ENCODE data around the gene RCOR1. TPM values are rescaled to one million over a fixed set of nuclear protein-coding genes. Genes with fewer than 3 reads are reported as not detected.

Gene RCOR1
- total and polyA plus RNA-seq, 2 of the 8 experiments (the other 6 are each of a cell fraction or from before 2014, with no cell fraction given) = 12.3 to 26.3 TPM

DNA sequence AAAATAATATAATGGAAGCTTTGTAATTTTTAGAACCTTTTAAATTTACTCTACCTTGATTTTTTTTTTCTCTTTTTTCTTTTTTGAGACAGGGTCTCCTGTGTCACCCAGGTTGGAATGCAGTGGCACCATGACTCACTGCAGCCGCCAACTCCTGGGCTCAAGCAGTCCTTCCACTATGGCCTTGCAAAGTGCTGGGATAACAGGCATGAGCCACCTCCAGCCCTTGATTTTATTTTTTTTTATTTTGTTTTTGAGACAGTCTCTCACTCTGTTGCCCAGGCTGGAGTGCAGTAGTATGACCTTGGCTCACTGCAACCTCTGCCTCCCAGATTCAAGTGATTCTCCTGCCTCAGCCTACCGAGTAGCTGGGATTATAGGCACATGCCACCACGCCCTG, 119.5 kb downstream of the RCOR1 start (continued):
- TF ChIP-seq CHD7 (IDR thresholded peaks at IDR 0.05; ENCODE audit: insufficient replicate concordance, low read length) = no peak
- TF ChIP-seq POLR2AphosphoS5 (IDR thresholded peaks at IDR 0.05; ENCODE audit: low read depth, low read length) = no peak
